HG03060 (cell line): ENCODE data around the gene ISOC2.
"Not testable (repeated sequence)": the region's sequence is repeated elsewhere in the genome, so short reads cannot be mapped to it uniquely, and the experiment has no call there.

ENCODE experiments used
- ATAC-seq: cut with Tn5 transposase; IDR thresholded peaks from one replicate; pipeline ENCODE4 v1.9.1; 2021; ENCODE audit warnings: low read depth, moderate number of reproducible peaks; ENCODE audit not compliant: unreplicated experiment

The ISOC2 gene

DNA sequence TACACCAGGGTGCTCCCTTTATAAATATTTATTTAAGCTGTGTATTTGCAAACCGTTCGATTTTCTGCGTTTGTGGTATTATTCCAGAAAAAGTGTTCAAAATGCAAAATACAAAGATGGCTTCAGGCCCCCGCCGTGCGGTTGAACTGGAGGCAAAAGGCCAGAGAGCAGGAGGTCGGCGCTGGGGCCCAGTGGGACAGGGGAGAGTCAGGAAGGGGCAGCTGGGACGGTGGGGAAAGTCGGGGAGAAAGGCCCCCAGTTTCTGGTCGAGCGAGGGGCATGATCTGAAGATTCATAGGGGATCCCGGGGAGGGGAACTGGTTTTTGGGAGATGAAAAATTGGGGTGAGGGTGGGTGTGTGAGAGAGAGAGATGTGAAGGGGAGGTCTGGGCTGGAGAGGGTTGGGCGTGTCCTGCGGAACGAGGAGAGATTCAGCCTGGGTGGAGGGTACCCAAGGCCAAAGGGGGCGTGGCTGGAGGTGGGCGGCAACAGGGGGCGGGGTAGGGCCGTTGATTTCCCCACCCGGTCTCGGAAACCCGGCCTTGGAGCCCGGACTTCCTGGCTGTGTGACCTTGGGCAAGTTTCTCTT is 678 bp downstream of the ISOC2 start:
- ATAC-seq, result no peak

DNA sequence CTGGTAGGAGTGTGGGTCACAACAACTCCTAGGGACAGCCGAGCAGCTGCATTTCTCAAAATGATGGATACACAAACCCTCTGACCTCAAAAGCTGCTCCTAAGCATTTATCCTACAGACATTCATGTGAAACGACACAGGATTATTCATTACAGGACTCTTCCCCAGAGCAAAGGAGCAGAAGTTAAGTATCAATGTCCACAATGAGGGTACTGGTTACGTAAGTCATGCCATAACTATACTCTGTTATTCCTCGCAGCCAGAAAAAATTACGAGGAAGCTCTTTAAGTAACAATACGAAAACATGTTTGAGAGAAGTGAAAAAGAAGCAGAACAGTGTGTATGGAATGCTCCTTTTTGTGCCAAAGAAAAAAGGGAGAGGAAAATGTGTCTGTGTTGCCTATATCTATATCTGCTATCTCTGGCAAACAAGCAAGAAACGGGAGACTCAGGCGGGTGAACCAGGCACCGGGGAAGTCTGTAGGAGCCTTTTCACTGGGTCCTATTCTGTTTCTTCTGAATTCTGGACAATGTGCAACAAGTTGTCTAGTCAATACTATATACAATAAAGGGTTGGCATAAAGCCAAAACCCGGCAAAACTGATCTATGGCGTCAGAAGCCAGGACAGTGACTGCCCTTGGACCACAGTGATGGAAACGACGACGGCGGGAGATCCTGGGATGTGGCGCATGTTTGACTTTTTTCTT is 1.3 kb downstream of the ISOC2 start:
- no peak for ATAC-seq

DNA sequence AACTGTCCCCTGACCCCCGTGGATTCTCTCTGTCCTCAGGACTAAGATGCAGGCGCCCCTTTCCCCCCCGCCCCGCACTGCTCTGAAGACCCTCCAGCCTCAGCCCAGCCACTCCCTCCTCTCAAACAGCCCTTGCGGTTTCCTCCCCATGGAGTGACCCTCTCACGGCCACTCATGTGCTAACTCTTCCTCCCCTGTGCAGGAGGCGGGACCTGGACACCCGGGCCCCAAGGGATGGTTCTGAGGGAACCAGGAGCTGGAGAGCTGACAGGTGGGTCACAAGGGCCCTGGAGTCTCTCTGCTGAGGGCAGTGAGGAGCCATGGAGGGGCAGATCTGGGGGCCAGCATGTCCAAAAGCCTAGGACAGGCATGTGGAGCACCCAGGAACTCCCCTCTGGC is 1.9 kb downstream of the ISOC2 start:
- ATAC-seq, result no peak

DNA sequence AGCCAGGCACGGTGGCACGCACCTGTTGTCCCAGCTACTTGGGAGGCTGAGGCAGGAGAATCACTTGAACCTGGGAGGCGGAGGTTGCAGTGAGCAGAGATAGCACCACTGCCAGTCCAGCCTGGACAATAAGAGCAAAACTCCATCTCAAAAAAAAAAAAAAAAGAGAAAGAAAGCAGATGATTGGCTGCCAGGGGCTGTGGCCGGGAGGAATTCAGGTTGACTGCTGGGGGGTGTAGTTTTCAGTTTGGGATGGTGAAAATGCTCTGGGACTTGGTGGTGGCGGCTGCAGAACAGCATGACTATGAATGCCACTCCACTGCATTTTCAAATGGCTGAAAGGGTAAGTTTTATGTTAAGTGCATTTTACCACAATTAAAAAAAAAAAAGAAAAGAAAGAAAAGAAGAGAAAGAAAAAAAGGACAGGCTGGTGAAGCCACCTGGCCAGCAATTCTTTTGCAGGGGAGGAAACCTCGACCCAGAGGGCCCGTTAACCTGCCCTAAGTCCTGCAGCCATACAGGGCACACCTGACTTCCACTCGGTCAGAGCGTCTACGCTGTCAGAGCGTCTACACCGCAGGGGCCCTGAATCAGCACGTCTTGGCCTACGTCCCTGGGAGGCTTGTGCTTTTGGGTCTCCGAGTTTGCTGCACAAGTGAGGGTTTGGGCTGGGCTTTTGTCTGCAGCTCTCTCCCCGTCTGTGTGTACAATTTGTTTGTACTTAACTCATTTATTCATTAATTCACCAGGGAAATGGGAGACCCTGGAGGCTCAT is 3.6 kb downstream of the ISOC2 start:
- no peak for ATAC-seq

DNA sequence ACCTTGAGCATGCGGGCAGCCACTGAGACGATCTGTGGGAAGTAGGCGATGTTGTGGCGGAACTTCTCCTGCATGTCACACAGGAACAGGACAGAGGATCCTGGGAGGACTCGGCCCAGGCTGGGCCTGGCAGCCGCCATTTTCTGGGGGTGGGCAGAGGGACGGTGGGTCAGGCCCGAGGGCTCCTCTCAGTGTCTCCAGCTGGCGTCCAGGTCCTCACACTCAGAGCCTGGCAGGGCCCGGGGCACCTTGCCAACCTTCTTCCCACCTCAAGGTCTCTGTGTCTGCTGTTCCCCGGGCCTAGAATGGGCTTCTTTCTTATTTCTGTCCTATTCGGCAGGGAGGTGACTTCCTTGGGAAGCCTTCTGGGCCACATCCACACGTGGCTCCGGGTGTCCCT is 5.1 kb downstream of the ISOC2 start:
- no peak for ATAC-seq

DNA sequence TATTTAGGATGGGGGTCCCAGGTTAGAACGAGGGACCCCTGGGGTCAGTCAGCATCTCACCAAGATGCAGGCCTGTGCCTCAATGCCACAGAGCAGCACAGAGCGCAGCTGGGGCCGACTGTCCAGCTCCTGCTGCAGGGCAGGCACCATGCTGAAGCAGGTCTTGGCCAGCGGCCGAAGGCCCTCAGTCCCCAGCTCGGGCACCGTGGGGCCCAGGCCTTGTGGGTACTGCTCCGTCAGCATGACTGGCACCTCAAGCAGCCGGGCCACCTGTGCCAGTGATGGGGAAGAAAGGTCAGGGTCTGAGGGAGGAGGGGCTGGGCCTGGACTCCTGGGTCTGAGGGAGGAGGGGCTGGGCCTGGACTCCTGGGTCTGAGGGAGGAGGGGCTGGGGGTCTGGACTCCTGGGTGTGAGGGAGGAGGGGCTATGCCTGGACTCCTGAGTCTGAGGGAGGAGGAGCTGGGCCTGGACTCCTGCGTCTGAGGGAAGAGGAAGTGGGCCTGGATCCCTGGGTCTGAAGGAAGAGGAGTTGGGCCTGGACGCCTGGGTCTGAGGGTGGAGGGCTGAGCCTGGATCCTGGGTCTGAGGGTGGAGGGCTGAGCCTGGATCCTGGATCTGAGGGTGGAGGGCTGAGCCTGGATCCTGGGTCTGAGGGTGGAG is 5.7 kb downstream of the ISOC2 start:
- ATAC-seq, result no peak

DNA sequence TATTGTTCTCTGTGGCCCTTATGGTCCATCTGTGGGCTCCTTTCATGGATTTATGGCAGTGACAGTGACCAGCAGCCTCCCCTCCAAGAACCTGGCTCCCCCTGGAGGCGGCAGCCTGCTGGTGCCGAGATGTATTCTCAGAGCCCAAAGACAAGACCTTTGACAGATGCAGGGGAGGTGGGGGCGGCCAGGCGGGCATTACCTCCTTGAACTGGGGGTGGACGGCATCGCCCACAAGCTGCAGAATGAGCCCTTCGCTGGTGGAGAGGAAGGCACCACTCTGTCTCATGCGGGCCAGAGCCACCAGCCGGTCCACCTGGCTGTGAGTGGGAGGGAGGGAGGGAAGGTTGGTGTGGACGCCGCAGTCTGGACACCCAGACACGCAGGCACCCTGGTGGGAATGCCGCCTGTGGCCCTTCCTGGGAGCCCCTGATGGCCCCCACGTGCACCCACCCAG is 6.6 kb downstream of the ISOC2 start:
- no peak for ATAC-seq

DNA sequence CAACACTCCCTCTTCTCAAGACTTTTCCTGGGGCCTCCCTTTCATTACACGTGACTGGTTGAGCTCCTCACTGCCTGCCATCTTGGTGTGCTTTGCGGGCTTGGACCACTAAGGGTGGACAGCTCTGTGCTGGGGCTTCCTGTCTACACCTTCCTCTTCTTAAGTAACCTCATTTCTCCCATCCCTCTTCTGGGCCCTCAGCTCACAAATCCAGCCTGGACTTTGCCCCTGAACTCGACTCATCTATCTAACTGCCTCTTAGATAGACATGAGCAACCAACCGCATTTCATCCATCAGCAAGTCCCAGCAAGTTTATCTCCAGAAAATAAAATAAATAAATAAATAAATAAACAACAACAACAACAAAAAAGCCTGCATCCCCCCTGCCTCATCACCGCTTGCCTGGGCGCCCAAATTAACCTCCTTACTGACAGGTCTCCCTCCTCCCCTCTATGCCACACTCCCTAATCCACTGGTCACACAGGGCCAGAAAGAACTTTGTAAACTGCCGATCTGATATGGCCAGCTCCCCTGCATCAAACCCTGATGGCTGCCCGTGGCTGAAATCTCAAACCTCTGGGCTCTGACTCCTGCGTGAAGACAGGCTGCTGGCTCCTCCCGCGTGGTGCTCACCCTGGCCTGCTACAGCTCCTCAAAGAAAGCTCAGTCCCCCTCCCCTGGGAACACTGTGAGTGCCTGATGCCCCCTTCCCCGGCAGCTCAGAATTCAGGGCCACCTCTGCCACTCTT is 7.8 kb downstream of the ISOC2 start:
- ATAC-seq, result no peak

DNA sequence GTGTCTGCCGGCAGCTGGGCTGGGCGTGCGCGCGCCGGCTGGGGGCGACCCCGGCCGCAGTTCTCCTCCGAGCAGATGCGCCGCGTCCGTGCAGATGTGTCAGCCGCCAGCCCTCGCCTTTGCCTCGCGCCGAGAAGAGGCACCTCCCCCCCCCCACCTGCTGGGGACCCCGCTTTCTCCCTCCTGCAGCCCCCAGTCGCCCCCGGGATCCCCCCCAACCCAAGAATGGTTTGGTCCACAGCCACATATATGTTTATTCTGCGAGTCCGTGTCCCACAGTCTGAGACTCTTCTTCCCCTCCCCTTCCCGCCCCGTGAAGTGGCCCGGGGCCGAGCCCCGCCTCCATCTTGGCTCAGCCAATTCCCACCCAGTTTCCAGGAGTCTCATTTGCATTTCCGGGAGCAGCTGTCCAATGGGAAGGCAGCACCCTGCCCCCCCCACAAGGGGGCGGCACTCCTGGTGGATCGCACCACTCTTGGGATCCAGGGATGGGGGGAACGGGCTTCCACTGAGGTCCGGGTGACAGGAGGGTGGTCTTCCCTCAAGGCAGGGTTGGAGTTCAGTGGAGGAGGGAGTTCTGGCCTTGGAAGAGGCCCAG is 8.6 kb downstream of the ISOC2 start:
- no peak for ATAC-seq

DNA sequence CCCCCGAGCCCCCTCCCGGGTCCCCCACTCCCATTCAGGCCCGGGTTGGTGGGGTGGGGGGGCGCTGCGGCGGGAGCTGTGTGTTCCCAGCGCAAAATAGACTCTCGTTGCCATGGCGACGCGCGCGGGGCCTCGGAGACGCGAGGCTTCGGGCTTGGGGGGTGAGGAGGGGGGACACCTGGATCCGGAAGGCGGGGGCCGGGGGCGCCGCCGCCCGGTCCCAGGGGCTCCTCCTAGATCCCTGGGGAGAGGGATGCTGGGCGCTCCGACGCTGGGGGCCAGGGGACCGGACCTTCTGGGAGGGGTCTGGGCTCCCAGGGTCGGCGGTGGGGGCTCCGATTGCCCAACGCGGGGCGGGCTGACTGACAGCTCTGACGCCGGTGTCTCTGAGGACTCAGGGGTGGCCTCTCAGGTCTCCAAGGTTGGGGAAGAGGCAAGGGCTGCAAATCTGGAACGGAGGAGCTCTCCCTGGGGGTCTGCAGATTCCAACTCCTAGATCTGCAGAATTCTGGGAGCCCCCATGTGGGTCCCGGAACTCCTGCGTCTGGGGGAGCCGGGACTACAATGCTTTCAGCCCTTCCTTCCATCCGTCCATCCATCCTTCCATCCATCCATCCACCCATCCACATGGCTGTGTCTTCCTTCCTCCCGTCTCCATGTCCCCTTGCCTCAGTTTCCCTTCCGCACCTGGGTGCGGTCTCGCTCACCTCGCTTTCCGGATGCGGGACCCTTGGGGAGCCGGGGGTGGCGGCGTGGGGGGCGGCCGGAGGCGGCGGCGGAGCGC is 9.3 kb downstream of the ISOC2 start:
- ATAC-seq, result no peak

DNA sequence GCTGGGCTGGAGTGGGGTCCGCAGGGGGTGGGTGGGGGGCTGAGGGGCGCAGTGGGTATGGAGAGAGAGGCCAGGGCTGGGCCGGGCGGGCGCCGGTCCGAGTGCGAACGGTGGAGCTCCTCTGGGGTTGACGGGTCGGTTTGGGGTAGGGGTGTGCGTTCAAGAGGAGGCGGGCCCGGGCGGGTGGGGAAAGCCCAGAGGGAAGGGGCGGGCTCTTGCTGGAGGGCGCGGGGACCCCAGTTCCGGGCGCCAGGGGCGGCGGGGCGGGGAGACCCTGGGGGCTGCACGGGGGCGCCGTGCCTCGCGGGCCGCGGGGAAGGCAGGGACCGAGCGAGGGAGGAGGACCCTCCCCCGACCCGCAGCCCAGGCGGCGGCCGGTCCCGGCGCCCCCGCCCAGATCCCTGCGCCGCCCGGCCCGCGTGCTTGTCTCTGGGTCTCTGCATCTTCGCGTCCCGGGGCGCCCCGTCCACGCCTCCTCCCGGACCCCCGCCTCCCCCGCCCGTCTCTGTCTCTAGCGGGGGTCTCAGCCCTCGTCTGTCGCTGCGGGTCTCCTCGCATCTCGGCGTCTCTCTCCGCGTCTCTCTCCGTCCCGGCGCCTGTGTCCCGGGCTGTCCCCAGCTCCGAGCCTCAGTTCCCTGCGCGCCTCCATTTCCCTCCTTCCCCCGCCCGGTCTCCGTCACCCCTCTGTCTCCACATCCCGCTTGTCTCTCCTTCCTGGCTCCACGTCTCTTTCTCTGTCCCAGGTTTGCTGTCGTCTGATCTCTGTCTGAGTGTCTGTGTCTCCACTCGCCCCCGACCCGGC is 10.1 kb downstream of the ISOC2 start:
- no peak for ATAC-seq

DNA sequence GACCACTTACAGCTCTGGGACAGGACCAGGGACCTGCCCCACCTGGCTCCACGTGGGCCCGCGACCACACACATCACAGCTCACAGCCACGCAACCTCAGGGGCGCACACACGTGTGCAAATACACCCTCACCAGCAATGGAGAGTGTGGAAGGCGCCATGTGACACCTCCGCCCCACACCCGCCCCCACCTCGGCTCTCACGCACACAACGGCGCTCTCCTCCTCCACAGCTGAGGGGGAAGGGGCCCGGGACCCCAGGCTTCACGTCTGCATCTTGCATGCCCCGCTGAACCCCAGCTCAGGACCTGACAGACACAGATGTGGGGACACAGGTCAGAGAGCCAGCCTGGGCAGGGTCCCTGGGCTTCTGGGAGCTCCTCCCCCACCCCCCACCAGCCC is 12.0 kb downstream of the ISOC2 start:
- ATAC-seq, result no peak

DNA sequence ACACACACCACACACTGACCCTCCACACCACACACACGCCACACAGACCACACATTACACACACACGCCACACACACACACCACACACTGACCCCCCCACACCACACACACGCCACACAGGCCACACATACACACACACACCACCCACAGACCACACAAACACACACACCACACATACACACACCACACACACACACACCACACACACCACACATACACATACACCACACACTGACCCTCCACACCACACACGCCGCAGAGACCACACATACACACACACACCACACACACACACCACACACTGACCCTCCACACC is 13.3 kb downstream of the ISOC2 start:
- not testable (repeated sequence) for ATAC-seq

DNA sequence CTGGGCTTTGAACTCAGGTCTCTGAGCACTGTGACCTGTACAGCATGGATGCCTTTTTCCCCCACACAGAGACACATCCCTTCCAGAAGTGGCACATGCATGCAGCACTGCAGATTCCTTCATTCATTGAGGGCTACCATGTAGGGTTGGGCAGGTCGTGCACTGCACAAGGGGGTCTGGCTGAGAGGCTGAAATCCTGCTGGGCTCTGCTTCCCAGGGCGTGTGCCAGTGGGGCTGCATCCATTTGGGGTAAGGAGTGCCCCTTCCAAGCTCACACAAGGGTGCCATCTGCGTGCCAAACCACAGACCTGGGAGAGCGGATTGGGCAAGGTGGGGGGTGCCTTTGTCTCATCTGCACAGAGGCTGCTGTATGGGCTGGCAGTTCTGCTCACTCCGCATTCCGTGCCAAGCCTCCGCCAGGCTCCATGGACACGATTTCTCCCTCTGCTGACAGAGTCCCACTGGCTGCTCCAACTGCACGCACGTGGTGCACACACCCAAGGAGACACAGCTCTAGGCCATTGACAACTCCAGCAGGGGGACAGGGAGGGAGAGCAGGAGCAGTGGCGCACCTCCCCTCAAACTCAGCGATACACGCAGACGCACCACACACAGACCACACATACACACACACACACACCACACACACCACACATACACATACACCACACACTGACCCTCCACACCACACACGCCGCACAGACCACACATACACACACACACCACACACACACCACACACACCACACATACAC is 13.8 kb downstream of the ISOC2 start:
- no peak for ATAC-seq

DNA sequence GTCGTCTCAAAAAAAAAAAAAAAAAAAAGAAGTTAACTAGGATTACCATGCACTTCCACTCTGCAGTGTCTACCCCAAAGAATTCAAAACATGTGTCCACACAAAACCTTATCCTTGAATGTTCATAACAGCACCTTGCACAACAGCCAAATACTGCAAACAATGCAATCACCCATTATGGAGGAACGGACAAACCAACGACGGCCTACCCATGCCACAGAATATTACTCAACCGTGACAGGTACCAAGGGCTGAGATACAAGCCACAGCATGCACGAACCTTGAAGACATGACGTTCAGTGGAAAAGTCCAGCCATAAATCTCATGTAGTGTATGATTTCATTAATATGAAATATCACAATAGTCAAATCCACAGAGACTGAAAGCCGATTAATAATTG is 15.4 kb downstream of the ISOC2 start:
- no peak for ATAC-seq

DNA sequence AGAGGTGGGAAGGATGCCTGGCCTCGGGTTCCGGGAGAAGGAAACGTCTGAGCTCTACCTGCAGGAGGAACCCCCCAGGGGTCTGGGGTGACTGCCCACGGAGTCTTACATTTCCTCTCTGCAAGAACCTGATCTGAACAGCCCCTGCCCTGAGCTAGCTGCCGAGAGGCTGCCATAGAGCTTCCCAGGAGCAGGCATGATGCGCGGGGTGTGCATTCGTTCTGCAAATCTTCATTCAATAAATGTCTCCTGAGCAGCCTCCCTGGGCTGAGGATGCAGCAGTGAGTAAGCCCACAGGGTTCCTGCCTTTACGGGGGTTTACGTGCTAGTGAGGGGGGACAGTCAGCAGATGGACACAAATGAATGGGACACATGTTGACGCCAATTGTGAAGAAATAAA is 16.8 kb downstream of the ISOC2 start:
- no peak for ATAC-seq

DNA sequence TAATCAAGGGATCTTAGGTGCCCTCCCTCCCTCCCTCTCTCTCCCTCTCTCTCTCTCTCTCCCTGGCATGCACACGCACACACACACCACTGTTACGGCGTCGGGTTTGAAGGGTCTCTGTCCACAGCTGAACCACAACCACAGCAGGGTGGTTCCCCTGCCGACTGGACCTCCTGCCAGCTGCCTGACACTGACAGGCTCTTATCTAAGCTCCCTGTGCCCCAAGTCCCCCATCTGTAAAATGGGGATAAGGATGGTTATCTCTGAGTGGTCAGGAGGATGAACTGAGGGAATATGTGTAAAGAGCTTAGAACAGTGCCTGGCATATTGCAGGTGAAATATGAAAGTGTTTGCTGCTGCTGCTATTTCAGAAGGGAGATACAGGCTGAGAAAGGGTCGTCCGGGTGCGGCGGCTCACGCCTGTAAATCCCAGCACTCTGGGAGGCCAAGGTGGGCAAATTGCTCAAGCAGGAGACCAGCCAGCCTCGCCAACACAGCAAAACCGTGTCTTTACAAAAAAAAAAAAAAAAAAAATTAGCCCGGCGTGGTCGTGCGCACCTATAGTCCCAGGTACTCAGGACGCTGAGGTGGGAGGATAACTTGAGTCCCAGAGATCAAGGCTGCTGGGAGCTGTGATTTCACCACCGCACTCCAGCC is 17.5 kb downstream of the ISOC2 start:
- no peak for ATAC-seq
